Measurements from ENCODE around the gene KCNK3.
A peak's percentile ranks its signal among the peaks of the same experiment; 100 is the strongest.
"Not testable (repeated sequence)": the region's sequence is repeated elsewhere in the genome, so short reads cannot be mapped to it uniquely, and the experiment has no call there.

Gene KCNK3

GRCh38 chr2:26756337-26756736, 63.8 kb downstream of the KCNK3 start:
- DNase-seq (ENCODE audit: low read depth in 2 of 2), result no peak

DNA sequence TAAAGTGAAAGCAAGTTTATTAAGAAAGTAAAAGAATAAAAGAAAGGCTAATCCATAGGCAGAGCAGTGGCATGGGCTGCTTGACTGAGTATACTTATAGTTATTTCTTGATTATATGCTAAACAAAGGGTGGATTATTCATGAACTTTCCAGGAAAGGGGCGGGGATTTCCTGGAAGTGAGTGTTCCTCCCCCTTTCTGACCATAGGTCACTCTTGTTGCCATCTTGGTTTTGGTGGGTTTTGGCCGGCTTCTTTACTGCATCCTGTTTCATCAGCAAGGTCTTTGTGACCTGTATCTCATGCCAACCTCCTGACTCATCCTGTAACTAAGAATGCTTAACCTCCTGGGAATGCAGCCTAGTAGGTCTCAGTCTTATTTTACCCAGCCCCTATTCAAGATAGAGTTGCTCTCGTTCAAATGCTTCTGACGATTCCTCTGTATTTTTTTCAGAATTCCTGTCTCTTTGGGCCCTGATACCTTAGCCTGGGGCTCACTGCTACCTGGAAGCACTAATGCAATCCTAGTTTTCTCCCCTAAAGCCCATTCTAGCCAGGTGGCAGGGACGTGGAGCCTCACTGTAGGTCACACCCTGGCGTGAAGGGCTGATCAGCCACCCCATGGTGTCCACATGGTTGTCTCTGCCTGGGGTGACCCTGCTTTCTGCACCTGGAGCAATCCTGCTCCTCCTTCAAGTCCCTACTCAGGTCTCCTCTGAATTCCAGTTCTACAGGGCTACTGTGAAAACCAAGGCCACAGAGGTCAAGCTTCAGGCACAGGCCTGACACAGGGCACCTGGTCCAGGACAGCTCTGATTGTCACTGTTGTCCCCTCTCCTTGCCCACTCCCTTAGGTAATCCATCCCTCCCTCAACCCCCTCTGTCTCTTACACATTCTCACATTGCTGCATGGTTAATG, 65.6 kb downstream of the KCNK3 start:
- no peak for DNase-seq (ENCODE audit: low read depth in 2 of 2)

- no peak for DNase-seq (ENCODE audit: low read depth in 2 of 2)
These were observed 66.3 kb downstream of the KCNK3 start for GRCh38 chr2:26758790-26759321.

GRCh38 chr2:26759845-26760244, 67.3 kb downstream of the KCNK3 start:
- no peak for DNase-seq (ENCODE audit: low read depth in 2 of 2)

- not testable (repeated sequence) for DNase-seq (ENCODE audit: low read depth in 2 of 2)
These were observed 68.5 kb downstream of the KCNK3 start for GRCh38 chr2:26760991-26761390.

GRCh38 chr2:26763019-26763418, 70.5 kb downstream of the KCNK3 start:
- DNase-seq (ENCODE audit: low read depth in 2 of 2), result no peak

DNA sequence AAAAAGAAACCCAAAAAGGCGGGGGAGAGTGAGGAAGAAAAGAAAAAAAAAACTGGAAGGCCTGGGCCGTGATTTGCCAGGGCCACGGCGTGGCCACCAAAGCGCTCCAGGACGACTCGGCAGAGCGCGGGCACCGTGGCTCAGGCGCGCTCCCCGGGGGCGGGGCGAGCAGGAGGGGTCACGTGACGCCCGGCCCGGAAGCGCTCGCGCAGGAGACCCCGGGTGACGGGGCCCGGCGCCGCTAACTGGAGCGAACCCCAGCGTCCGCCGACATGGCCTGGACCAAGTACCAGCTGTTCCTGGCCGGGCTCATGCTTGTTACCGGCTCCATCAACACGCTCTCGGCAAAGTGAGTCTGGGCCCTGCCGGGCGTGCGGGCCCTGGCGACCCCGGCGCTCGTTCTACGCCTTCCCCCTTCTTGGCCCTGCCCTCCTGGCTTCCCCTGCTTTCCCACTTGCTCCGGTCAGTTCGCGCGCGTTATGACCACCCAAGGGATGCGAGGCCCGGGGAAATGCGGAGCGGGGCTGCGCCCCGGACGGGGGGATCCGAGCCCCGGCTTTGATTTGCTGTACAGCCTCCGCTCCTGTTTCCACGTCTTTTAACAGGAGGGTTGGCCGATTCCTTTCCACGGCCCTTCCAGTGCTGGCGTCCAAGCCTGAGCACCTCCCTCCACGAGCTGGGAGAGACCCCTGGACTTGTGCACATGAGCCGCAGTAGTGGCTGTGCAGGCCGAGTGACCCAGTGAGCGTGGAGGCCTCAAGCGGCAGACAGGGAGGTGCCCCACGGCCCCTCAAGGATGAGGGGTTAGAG, 71.8 kb downstream of the KCNK3 start, which contains the start of gene SLC35F6:
TSS of gene SLC35F6 (plus strand) at position 207 of the 810 bp plus-strand sequence. CDS start at position 273, 66 bp downstream.
- DNase-seq (ENCODE audit: low read depth in 2 of 2), result peak; percentile 72 to 85

- no peak for DNase-seq (ENCODE audit: low read depth in 2 of 2)
These were observed 72.4 kb downstream of the KCNK3 start for GRCh38 chr2:26764906-26765305.

- no peak for DNase-seq (ENCODE audit: low read depth in 2 of 2)
These were observed 73.1 kb downstream of the KCNK3 start for GRCh38 chr2:26765475-26766200.

DNA sequence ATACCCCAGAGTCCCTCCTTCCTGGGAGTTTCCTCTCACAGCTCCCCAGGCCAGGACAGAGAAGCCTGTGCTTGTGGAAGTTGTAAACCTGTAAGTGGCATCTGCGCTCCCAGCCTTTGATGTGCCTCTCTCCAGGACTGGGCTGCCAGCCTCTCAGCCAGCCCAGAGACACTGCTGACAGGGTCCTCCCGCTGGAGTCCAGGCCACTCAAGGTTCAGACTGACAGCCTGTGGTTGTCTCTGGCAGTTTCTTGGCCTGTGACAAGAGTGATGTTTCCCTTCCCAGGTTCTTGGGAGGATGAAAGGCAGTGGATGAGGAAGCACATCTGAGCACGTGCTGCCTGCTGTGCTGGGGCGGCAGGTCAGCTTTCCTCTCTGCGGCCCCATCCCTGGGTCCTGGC, 74.6 kb downstream of the KCNK3 start:
- DNase-seq (ENCODE audit: low read depth in 2 of 2), result no peak

GRCh38 chr2:26767894-26768487, 75.5 kb downstream of the KCNK3 start:
- no peak for DNase-seq (ENCODE audit: low read depth in 2 of 2)

- no peak for DNase-seq (ENCODE audit: low read depth in 2 of 2)
These were observed 76.2 kb downstream of the KCNK3 start for GRCh38 chr2:26768759-26769088.

- DNase-seq (ENCODE audit: low read depth in 2 of 2), result no peak
These were observed 76.7 kb downstream of the KCNK3 start for GRCh38 chr2:26769089-26769761.

- DNase-seq (ENCODE audit: low read depth in 2 of 2), result no peak
These were observed 78.6 kb downstream of the KCNK3 start for GRCh38 chr2:26770986-26771586.

DNA sequence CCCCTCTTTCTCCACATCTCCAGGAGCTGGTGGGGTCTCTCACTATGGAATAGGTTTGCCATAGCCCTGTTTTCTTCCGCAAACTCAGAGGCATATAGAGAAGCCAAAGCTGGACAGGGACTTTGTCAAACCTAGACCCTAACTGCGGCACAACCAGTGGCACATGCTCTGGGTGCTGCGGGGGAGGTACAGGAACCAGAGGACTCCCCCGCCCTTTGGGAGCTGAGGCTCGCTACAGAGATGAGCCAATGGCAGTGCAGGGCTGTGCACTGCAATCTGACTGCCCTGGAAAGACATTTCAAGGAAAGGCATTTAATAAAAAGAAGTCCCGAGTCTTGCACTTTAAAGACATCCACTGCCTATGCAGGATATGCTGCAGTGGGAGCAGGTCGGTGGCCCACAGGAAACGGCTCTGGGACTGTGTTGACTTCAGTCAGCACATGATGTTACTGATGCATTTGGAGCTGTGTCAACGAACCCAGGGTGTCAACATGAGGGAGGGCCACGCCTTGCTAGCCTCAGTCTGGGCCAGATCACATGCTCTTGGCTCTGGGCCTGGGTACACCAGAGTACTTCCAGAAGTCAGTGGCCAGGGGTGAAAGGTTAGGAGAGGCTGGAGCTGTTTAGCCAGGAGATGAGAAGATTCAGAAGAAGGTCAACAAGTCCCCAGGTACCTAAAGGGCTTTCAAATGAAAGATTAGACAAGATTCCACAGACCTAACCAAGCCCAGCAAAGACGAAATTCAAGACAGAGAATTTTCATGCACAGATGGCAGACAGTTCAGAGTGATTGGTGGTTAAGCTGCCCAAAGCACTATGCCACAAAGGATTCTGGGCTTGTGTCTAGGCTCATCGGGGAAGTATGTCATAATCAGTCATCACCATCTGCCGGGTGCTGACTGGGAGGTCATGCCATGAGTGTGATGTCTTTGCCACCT, 79.8 kb downstream of the KCNK3 start:
- no peak for DNase-seq (ENCODE audit: low read depth in 2 of 2)

DNA sequence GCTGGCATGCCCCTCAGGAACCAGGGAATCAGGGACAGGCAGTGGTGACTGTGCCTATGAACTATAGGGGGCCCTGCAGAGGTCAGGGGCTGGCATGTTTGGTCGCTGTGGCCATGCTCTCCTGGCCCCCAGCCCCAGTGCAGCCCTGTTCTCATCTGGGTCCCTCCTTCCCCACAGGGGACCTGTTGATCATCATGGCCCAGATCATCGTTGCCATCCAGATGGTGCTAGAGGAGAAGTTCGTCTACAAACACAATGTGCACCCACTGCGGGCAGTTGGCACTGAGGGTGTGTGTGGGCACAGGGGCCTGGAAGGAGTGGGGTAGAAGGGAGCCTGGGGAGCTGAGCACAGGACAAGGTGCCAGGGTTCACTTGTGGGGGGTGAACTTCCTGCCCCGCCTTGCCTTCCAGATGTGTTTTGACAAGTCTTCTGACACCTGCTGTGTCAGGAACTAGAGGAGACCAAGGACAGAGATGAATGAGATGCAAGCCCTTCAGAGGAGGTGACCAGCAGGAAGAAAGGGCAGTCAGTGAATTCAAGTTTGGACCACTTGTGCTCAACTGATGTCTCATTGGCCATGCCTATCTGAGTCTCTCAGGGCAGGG, 83.8 kb downstream of the KCNK3 start:
- DNase-seq (ENCODE audit: low read depth in 2 of 2), result no peak

DNA sequence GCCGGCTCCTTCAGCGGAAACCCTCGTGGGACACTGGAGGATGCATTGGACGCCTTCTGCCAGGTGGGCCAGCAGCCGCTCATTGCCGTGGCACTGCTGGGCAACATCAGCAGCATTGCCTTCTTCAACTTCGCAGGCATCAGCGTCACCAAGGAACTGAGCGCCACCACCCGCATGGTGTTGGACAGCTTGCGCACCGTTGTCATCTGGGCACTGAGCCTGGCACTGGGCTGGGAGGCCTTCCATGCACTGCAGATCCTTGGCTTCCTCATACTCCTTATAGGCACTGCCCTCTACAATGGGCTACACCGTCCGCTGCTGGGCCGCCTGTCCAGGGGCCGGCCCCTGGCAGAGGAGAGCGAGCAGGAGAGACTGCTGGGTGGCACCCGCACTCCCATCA, 85.6 kb downstream of the KCNK3 start:
- no peak for DNase-seq (ENCODE audit: low read depth in 2 of 2)

- DNase-seq (ENCODE audit: low read depth in 2 of 2), result no peak
These were observed 86.0 kb downstream of the KCNK3 start for GRCh38 chr2:26778507-26778906.

DNA sequence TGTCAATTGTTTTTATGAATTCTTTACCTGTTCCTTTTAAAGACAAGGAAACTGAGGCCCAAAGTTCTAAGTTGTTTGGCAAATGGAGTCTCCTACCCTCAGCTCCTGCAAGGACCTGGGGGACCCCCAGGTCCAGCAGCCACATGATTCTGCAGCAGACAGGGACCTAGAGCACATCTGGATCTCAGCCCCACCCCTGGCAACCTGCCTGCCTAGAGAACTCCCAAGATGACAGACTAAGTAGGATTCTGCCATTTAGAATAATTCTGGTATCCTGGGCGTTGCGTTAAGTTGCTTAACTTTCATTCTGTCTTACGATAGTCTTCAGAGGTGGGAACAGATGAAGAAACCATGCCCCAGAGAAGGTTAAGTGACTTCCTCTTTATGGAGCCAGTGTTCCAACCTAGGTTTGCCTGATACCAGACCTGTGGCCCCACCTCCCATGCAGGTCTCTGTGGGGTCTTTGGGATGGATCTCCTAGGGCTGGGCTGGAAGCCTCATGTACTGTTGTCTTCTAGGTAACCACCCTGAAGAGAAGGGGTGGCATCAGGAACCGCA, 87.8 kb downstream of the KCNK3 start:
- no peak for DNase-seq (ENCODE audit: low read depth in 2 of 2)

Data from stimulated activated CD4-positive, alpha-beta T cell treated with anti-CD3 and anti-CD28 coated beads, Interleukin-1b, Interleukin-23, amount 100 ng/mL, for 4 hours (primary cell).